Activated CD4-positive, alpha-beta memory T cell treated with anti-CD3 and anti-CD28 coated beads for 36 hours (primary cell): ENCODE results near the gene IQGAP3. TPM values are rescaled to one million over a fixed set of nuclear protein-coding genes. Genes with fewer than 3 reads are reported as not detected.

ENCODE experiments used
- CTCF ChIA-PET: fragments of 350-600 bp; sonication (Branson Sonifier 250); formaldehyde crosslinking; loops from one replicate; lab custom pipeline; 2021; ENCODE audit warnings: antibody characterized with exemption, inconsistent platforms; lab: Charles Lee
- POLR2A ChIA-PET: fragments of 350-600 bp; sonication (Branson Sonifier 250); formaldehyde crosslinking; loops from one replicate; lab custom pipeline; 2021; ENCODE audit warnings: antibody characterized with exemption; lab: Charles Lee
- DNase-seq: peaks from one replicate; pipeline ENCODE4 v3.0.0-alpha.2; 2020
- H3K27ac Mint-ChIP-seq: one replicate; pipeline ENCODE4 v1.8.0; 2021; ENCODE audit warnings: mixed read lengths
- H3K27me3 Mint-ChIP-seq: one replicate; pipeline ENCODE4 v1.8.0; 2021; ENCODE audit warnings: mixed read lengths
- H3K36me3 Mint-ChIP-seq: one replicate; pipeline ENCODE4 v1.8.0; 2021; ENCODE audit warnings: mixed read lengths
- H3K4me1 Mint-ChIP-seq: one replicate; pipeline ENCODE4 v1.8.0; 2021; ENCODE audit warnings: low read depth, mixed read lengths
- H3K4me3 Mint-ChIP-seq: one replicate; pipeline ENCODE4 v1.8.0; 2021; ENCODE audit warnings: mild to moderate bottlenecking, mixed read lengths
- H3K9me3 Mint-ChIP-seq: one replicate; pipeline ENCODE4 v1.8.0; 2021; ENCODE audit warnings: mixed read lengths
- intact Hi-C: fragments of 100-400 bp; cut with micrococcal nuclease; formaldehyde crosslinking; loops from one replicate; pipeline ENCODE4 v1.15.1; 2023
- total RNA-seq, 2 experiments: library from RNA; stranded (reverse); gene quantifications; one replicate each; pipeline ENCODE4 v1.2.3, GENCODE V29; 2021

The IQGAP3 gene
- total RNA-seq, 2 experiments from 2014 or later: 16.9 to 19.3 TPM

DNA sequence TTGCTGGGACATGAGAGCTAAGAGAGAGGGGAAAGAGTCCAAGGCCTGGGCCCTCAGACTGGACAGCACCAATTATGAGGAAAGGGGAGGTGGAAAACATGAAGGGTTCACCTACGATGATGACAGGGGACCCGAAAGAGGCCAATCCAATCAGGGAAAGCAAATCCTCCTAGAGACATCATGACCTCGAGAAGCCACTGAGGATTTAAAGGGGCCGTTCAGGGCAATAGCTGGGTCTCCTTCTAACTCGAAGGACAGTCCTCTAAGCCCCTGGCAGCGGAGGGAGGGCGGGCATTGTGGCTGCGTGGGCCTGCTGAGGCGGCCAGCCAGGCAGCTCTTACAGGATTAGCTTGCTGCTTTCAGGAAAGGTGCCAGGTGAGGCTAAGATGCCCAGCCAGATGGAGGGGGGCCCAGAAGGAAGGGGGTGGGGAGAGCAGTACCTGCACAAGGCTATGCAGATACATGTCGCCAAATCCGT, 79.2 kb downstream of the IQGAP3 start:
- Mint-ChIP-seq H3K27ac (peak overlapping the region; percentile 23), H3K4me3 (peak overlapping the region; percentile 0), H3K36me3 (no peaks in the 10 kb centered on the region), H3K4me1 (peaks cover 98% of the 10 kb centered on the region), H3K27me3 (no peaks in the 10 kb centered on the region), H3K9me3 (no peaks in the 10 kb centered on the region)
- intact Hi-C loops: no loop called here
- POLR2A ChIA-PET: interaction anchor here (5.6 kb wide), 1 partner anchor 9 kb away, joined by 103 read pairs; the partner anchor contains the start of gene MEF2D
- DNase-seq: no peak
- CTCF ChIA-PET: interaction anchor here (0.6 to 5.6 kb wide), 2 partner anchors 12 to 998 kb away, joined by 6 to 64 read pairs; no protein-coding TSS in a partner anchor

DNA sequence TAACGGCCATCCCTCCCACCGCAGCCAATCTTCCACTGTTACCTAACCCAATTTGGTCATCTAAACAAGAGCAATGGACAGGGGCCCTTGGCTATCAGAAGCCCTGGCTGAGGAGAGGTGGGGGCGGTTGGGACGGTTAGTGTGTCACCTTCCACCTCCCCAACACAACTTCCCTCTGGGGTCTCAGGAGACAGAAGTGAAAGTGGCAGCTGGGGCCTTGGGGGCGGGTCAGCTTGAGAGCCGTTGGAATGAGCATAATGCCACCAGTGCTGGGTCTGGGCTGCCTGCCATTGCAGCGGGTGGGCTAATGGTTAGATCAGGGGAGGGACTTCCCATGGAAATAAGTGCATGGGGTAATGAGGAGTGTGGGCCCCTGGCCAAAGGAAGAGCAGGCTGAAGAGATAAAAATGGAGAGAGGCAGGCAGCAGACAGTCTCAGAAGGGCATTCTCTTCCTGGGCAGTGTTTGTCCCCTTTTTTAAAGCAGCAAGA, 79.7 kb downstream of the IQGAP3 start:
- DNase-seq: no peak
- Mint-ChIP-seq H3K27me3 (no peaks in the 10 kb centered on the region), H3K4me3 (peak overlapping the region; percentile 0)

DNA sequence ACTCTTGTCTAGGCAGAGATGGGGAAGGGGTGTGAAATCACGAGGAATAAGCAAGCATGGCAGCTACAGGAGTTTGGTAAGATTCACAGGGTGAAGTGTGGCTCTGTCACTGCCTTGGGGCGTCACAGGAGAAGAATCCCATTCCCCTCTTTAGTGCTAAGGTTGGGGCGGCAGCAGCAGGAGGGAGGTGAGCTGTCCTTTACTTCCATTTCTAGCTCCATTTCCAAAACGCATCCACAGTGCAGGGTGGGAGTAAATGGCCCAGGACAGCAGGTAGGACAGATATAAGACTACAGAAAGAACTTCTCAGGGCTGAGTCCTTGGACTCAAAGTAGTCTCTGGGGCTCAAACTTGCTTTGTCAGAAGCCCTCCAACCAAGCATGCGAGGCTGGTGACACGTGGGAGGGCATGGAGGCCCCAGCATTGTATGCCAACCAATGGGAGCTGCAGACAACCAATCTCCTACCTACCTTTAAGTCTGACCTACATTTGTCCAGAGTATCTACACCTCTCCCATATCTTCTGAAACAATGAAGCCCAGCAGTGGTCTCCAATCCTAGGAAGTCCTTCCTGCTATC, 80.3 kb downstream of the IQGAP3 start:
- Mint-ChIP-seq H3K27me3 (no peaks in the 10 kb centered on the region), H3K9me3 (no peaks in the 10 kb centered on the region), H3K4me1 (peaks cover 98% of the 10 kb centered on the region), H3K36me3 (peaks cover 1% of the 10 kb centered on the region), H3K27ac (peak overlapping the region; percentile 29), H3K4me3 (no peak overlapping the region)
- ChIA-PET CTCF (interaction anchor here (1.8 to 5.6 kb wide), 4 partner anchors 10 to 106 kb away, joined by 7 to 64 read pairs (median 36); partner anchors contain the start of gene MEF2D), POLR2A (interaction anchor here (5.6 kb wide), 1 partner anchor 10 kb away, joined by 103 read pairs; the partner anchor contains the start of gene MEF2D)
- intact Hi-C loops: no loop called here
- DNase-seq: no peak

More for the DNA sequence above, 79.7 kb downstream of the IQGAP3 start:
- POLR2A ChIA-PET: interaction anchor here (5.6 kb wide), 1 partner anchor 10 kb away, joined by 103 read pairs; the partner anchor contains the start of gene MEF2D
- Mint-ChIP-seq H3K36me3 (peaks cover 1% of the 10 kb centered on the region), H3K4me1 (peaks cover 98% of the 10 kb centered on the region), H3K27ac (peak overlapping the region; percentile 23), H3K9me3 (no peaks in the 10 kb centered on the region)
- intact Hi-C loops: no loop called here
- CTCF ChIA-PET: interaction anchor here (0.6 to 5.6 kb wide), 3 partner anchors 12 to 999 kb away, joined by 6 to 64 read pairs (median 19); no protein-coding TSS in a partner anchor

DNA sequence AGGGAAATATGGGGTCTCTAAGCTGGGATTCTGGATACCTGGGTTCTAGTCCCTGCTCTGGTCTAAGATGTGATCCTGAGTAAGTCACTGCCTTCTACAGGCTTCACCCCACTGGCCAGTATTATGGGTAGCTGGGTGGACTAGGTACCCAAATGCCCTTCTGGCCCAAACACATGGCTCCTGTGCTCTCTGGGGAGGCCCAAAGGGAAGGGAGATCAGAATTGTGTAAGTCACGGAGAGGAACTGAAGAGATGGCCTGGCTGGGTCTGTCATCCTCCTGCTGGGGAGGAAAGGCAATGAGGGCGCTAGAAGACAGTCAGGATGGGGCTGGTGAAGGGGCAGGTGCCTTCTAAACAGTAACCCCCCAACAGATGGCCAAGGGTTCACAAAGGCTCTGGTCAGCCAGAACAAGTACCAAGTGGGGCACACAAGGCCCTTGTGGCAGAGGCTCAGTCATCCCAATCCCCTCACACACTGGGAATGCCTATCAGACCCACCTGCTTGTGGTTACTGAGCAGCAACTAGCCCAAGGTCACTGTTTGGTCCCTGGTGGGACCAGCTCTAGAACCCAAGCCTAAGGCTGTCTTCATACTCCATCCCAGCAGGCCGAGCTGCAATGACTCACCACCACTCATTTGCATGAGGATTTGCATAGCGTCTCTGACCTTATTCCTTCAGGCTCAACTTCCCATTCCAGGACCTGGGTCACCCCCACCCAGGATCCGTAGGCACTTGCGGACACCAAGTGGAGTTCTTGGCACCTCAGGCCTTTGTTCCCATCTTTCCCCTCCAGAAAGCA, 81.0 kb downstream of the IQGAP3 start:
- intact Hi-C loops: no loop called here
- no peaks in the 10 kb centered on the region for H3K9me3 Mint-ChIP-seq
- peaks cover 98% of the 10 kb centered on the region for H3K4me1 Mint-ChIP-seq
- no peaks in the 10 kb centered on the region for H3K27me3 Mint-ChIP-seq
- H3K4me3 Mint-ChIP-seq: peak overlapping the region; percentile 1
- peaks cover 1% of the 10 kb centered on the region for H3K36me3 Mint-ChIP-seq
- peak overlapping the region; percentile 29 for H3K27ac Mint-ChIP-seq
- ChIA-PET CTCF (interaction anchor here (0.8 to 5.6 kb wide), 5 partner anchors 11 to 234 kb away, joined by 3 to 64 read pairs (median 19); partner anchors contain the start of gene MEF2D), POLR2A (interaction anchor here (5.6 kb wide), 1 partner anchor 11 kb away, joined by 103 read pairs; the partner anchor contains the start of gene MEF2D)
- no peak for DNase-seq

DNA sequence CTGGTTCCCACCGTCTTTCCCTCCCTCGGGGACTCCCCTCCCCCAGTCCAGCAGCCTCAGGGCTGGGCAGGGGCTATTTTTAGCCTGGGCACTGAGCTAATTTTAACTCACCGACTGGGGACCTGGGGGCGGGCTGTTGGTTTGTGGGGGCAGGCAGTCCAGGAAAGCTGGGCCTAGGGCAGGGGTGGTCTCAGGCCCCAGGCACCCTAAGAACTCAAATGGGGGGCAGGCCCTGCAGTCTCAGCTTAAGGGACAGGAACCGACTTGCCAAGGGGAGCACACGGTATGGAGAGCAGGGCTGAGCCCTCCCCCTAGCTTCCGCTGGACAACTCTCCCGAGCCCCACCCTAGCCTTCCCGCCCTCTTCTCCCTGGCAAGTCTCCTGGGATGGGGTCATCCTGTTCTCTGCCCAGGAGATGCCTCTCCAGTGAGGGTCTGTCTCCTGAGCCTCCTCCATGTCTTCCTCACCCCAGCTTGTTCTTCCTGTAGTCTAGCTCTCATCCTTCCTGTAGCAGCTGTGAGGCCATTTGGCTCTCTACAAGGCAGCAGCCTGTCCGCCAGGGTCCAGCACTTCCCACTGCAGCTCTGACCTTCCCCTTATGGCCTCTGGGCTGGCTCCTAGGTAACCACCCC, 81.8 kb downstream of the IQGAP3 start:
- H3K9me3 Mint-ChIP-seq: no peaks in the 10 kb centered on the region
- peaks cover 95% of the 10 kb centered on the region for H3K4me1 Mint-ChIP-seq
- POLR2A ChIA-PET: interaction anchor here (5.6 kb wide), 1 partner anchor 12 kb away, joined by 103 read pairs; the partner anchor contains the start of gene MEF2D
- H3K36me3 Mint-ChIP-seq: peaks cover 1% of the 10 kb centered on the region
- intact Hi-C loops: no loop called here
- DNase-seq: no peak
- no peaks in the 10 kb centered on the region for H3K27me3 Mint-ChIP-seq
- peak overlapping the region; percentile 76 for H3K27ac Mint-ChIP-seq
- CTCF ChIA-PET: interaction anchor here (0.8 to 5.6 kb wide), 8 partner anchors 8 to 235 kb away, joined by 3 to 64 read pairs (median 8); partner anchors contain the start of gene MEF2D
- peak overlapping the region; percentile 1 for H3K4me3 Mint-ChIP-seq

DNA sequence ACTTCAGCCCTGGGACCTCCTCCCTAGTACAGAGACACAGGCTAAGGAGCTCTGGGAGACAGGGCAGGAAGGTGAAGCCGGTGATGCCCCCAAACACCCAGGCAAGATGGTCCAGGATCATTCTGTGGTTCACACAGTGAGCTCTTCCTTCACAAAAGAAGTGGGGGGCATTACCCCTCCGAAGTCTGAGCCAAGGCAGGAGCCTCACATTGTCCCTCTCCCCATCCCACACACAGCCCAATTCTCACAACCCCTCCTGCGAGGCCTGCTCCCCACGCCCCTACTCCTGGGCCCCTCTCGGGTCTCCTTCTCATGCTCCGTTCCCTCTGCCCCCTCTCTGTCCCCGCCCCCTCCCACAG, 82.5 kb downstream of the IQGAP3 start:
- Mint-ChIP-seq H3K36me3 (peaks cover 1% of the 10 kb centered on the region), H3K27ac (peak overlapping the region; percentile 76), H3K4me3 (peak overlapping the region; percentile 39), H3K27me3 (no peaks in the 10 kb centered on the region), H3K4me1 (peaks cover 92% of the 10 kb centered on the region), H3K9me3 (no peaks in the 10 kb centered on the region)
- ChIA-PET CTCF (interaction anchor here (1.0 to 5.6 kb wide), 8 partner anchors 9 to 134 kb away, joined by 3 to 64 read pairs (median 6); partner anchors contain the start of gene MEF2D), POLR2A (interaction anchor here (1.5 to 5.6 kb wide), 2 partner anchors 12 to 112 kb away, joined by 3 to 103 read pairs; partner anchors contain the start of gene MEF2D)
- intact Hi-C loops: loop anchor here (1.0 kb wide), 1 partner anchor 10 kb away; the partner anchor contains the start of gene MEF2D
- DNase-seq: no peak

DNA sequence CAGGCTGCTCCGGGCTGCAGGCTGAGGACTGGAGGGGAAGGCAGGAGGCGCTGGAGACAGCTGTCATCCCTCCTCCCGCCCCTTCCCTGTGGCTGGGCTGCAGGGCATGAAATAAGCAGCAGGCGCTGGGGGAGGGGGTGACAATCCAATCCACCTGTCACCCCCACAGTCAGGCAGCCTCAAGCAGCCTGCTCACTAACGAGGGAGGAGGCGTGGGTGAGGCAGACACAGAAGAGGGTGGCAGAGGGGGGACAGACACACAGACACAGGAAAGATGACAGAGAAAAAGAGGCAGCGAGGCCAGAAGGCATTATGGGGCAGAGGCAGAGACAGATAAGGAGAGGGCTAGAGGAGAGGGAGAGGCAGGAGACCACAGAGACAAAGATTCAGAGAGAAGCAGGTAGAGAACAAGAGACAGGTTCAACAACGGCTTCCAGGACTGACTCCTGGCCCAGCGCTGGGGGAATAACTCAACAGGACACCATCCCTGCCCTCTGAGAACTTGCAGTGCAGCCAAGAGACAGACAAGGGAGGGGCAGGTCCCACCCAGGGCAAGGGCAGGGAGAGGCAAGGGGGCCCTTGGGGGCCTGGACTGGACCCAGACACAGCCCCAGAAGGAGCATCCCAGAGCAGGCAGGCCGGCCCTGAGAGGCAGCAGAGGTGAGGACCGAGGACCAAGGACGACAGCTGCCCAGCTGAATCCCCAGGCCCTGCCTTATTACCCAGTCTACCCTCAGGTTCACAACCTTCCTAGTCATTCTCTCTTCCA, 83.0 kb downstream of the IQGAP3 start:
- H3K27ac Mint-ChIP-seq: peak overlapping the region; percentile 88
- no peaks in the 10 kb centered on the region for H3K9me3 Mint-ChIP-seq
- no peaks in the 10 kb centered on the region for H3K27me3 Mint-ChIP-seq
- H3K4me3 Mint-ChIP-seq: peak overlapping the region; percentile 56
- CTCF ChIA-PET: interaction anchor here (0.8 to 5.6 kb wide), 9 partner anchors 9 to 135 kb away, joined by 3 to 64 read pairs (median 5); partner anchors contain the start of gene MEF2D
- POLR2A ChIA-PET: interaction anchor here (1.5 to 5.6 kb wide), 3 partner anchors 11 to 112 kb away, joined by 3 to 103 read pairs (median 3); partner anchors contain the start of gene MEF2D
- H3K4me1 Mint-ChIP-seq: peaks cover 88% of the 10 kb centered on the region
- peaks cover 1% of the 10 kb centered on the region for H3K36me3 Mint-ChIP-seq
- intact Hi-C loops: loop anchor here (1.0 kb wide), 1 partner anchor 11 kb away; the partner anchor contains the start of gene MEF2D
- DNase-seq: peak; percentile 72

DNA sequence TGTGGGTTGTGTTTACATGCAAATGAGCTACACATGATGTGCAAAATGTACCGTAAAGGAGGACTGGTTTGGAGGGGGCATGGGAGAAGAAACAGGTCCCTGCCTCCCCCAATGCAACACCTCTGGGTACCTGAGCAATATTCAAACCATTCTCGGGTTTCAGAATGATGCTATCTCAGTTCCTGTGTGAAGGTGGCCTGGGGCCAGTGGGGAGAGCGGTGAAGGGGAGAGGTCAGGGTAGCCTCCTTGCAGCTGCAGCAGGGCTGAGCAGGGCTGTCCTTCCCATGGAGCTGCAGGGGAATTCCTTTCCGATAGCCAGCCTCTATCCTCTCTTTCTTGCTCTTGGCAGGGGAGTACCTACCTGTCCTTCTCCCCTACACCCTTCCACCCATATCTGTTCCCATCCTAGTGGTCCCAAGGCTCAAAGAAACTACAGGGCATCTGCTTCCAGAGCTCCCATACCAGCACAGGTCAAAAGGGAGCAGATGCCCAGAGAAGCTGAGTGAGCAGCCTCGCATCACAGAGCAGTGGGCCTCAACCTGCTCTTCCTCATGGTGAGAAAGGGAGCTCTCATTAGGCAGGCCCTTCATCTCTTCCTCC, 83.7 kb downstream of the IQGAP3 start:
- intact Hi-C loops: loop anchor here (1.0 kb wide), 3 partner anchors 8 to 31 kb away; partner anchors contain the start of gene MEF2D
- ChIA-PET POLR2A (interaction anchor here (1.0 to 5.6 kb wide), 4 partner anchors 10 to 113 kb away, joined by 3 to 103 read pairs (median 3); partner anchors contain the start of gene MEF2D), CTCF (interaction anchor here (0.7 to 5.6 kb wide), 9 partner anchors 8 to 237 kb away, joined by 3 to 64 read pairs (median 5); partner anchors contain the start of gene MEF2D)
- H3K36me3 Mint-ChIP-seq: peaks cover 1% of the 10 kb centered on the region
- peaks cover 88% of the 10 kb centered on the region for H3K4me1 Mint-ChIP-seq
- H3K9me3 Mint-ChIP-seq: no peaks in the 10 kb centered on the region
- peak overlapping the region; percentile 88 for H3K27ac Mint-ChIP-seq
- DNase-seq: peak; percentile 78
- no peaks in the 10 kb centered on the region for H3K27me3 Mint-ChIP-seq
- H3K4me3 Mint-ChIP-seq: peak overlapping the region; percentile 56

DNA sequence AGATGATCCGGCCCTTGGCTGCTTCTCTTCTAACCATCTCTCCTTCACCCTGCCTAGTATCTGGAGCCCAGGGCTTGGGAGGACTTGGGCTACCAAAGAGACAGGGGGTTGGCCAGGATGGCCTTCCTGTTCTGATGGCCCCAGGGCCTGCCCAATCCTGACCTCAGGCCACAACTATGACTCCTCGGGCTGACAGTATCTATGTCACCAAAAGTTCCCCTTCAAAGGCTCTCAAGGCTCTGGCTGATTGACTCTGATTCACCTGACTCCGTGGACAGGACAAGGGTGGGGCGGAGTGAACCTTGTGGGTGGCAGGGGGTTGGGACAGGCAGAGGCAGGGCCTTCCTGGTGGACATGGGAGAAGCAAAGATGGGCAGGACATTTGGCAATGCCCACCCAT, 84.5 kb downstream of the IQGAP3 start:
- no peaks in the 10 kb centered on the region for H3K27me3 Mint-ChIP-seq
- H3K4me1 Mint-ChIP-seq: peaks cover 86% of the 10 kb centered on the region
- H3K36me3 Mint-ChIP-seq: peaks cover 1% of the 10 kb centered on the region
- peak overlapping the region; percentile 48 for H3K4me3 Mint-ChIP-seq
- ChIA-PET CTCF (interaction anchor here (1.9 to 4.5 kb wide), 2 partner anchors 14 to 24 kb away, joined by 5 to 54 read pairs; partner anchors contain the start of gene MEF2D), POLR2A (interaction anchor here (1.0 to 5.6 kb wide), 3 partner anchors 9 to 24 kb away, joined by 3 to 103 read pairs (median 3); partner anchors contain the start of gene MEF2D)
- intact Hi-C loops: loop anchor here (1.0 kb wide), 2 partner anchors 8 to 31 kb away; no protein-coding TSS in a partner anchor
- H3K27ac Mint-ChIP-seq: peak overlapping the region; percentile 88
- DNase-seq: peak; percentile 78
- H3K9me3 Mint-ChIP-seq: no peaks in the 10 kb centered on the region
